Mucosa of descending colon (tissue), 3 donors: ENCODE measurements around the gene DNAH9. TPM values are rescaled to one million over a fixed set of nuclear protein-coding genes. Genes with fewer than 3 reads are reported as not detected.
"Not testable (repeated sequence)": the region's sequence is repeated elsewhere in the genome, so short reads cannot be mapped to it uniquely, and the experiment has no call there.

ENCODE experiments used
- ATAC-seq: fragments of 200-7000 bp; cut with Tn5 transposase; one replicate; pipeline ENCODE4 v1.9.1; 2020; ENCODE audit warnings: mild to moderate bottlenecking, moderate library complexity
- DNase-seq, 3 donors: peaks; one replicate each; pipeline ENCODE4 v3.0.0-alpha.2; 2020
- H3K36me3 ChIP-seq: fragments of 200-600 bp; one replicate; pipeline ENCODE4 v1.8.0; 2021; ENCODE audit warnings: low read depth, mild to moderate bottlenecking
- H3K4me1 ChIP-seq: fragments of 200-600 bp; one replicate; pipeline ENCODE4 v1.8.0; 2021; ENCODE audit warnings: low read depth, mild to moderate bottlenecking
- H3K4me3 ChIP-seq: fragments of 200-600 bp; one replicate; pipeline ENCODE4 v1.8.0; 2021; ENCODE audit warnings: mild to moderate bottlenecking
- H3K9me3 ChIP-seq: fragments of 200-600 bp; one replicate; pipeline ENCODE4 v1.8.0; 2021; ENCODE audit warnings: mild to moderate bottlenecking
- intact Hi-C, 2 donors: fragments of 100-400 bp; cut with DNase I in 1 of 2; cut with micrococcal nuclease in 1 of 2; formaldehyde crosslinking; loops; one replicate each; pipeline versions ENCODE4 v1.11.0 to v1.11.1; 2022; cut with DNase I, micrococcal nuclease
- total RNA-seq, 3 donors: library from RNA; stranded (reverse); fragmentation: NEBNext Ultra II Directional in 2 of 3; extraction: Animal tissue kit (Norgen Biotek cat#: 25700) in 2 of 3; gene quantifications; one replicate each; pipeline versions ENCODE4 v1.2.1 to v1.2.4, GENCODE V29; 2021 to 2023
- TF ChIP-seq, protein P1 (sequence below): fragments of 200-600 bp; IDR thresholded peaks from one replicate; pipeline ENCODE4 v1.8.0; 2022; ENCODE audit warnings: antibody characterized with exemption, mild to moderate bottlenecking
- donor health status: DM: no; HTN: no; CAD: no; lungs with moderate emphysema.
- donor health status: DM: no; HTN: no; CAD: no.
- donor health status: DM: no; HTN: yes; CAD: no.

The DNAH9 gene
- total RNA-seq, 3 donors from 2014 or later, result 0.41 to 1.5 (median 0.79) TPM

GRCh38 chr17:11950771-11951519 is 352.7 kb downstream of the DNAH9 start:
- Histone ChIP-seq H3K4me1 (no peaks in the 10 kb centered on the region), H3K9me3 (peaks cover 13% of the 10 kb centered on the region), H3K36me3 (no peaks in the 10 kb centered on the region), H3K4me3 (no peak overlapping the region)
- ATAC-seq, result no peak
- no peak for DNase-seq
- intact Hi-C loops, result no loop called here
- TF ChIP-seq, protein P1, sequence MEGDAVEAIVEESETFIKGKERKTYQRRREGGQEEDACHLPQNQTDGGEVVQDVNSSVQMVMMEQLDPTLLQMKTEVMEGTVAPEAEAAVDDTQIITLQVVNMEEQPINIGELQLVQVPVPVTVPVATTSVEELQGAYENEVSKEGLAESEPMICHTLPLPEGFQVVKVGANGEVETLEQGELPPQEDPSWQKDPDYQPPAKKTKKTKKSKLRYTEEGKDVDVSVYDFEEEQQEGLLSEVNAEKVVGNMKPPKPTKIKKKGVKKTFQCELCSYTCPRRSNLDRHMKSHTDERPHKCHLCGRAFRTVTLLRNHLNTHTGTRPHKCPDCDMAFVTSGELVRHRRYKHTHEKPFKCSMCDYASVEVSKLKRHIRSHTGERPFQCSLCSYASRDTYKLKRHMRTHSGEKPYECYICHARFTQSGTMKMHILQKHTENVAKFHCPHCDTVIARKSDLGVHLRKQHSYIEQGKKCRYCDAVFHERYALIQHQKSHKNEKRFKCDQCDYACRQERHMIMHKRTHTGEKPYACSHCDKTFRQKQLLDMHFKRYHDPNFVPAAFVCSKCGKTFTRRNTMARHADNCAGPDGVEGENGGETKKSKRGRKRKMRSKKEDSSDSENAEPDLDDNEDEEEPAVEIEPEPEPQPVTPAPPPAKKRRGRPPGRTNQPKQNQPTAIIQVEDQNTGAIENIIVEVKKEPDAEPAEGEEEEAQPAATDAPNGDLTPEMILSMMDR, result no peak

DNA sequence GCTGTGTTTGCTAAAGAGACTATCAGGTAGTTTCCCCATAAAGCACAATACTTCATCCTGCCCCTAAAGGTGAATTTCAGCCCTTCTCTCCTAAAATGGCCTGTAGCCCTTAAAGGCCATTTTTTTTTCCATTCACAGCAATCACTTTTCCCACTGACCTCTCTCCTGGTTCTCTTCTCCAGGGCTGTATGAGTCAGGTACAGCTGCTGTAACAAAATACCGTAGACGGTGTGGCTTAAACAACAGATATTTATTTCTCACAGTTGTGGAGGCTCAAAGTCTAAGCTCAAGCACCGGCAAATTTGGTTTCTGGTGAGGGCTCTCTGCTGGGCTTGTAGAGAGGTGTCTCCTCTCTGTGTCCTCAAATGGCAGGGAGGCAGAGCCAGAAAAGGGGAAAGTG is 354.3 kb downstream of the DNAH9 start:
- ATAC-seq (no peak), DNase-seq (no peak)
- H3K4me3 ChIP-seq, result no peak overlapping the region
- intact Hi-C loops, result no loop called here
- no peaks in the 10 kb centered on the region for H3K36me3 ChIP-seq
- H3K9me3 ChIP-seq, result peaks cover 13% of the 10 kb centered on the region
- TF ChIP-seq, protein P1, result no peak
- H3K4me1 ChIP-seq, result no peaks in the 10 kb centered on the region

GRCh38 chr17:11953924-11954323 is 355.7 kb downstream of the DNAH9 start:
- no peaks in the 10 kb centered on the region for H3K4me1 ChIP-seq
- TF ChIP-seq, protein P1, result no peak
- ATAC-seq (no peak), DNase-seq (no peak)
- H3K9me3 ChIP-seq, result peaks cover 13% of the 10 kb centered on the region
- H3K4me3 ChIP-seq, result no peak overlapping the region
- intact Hi-C loops, result no loop called here
- H3K36me3 ChIP-seq, result no peaks in the 10 kb centered on the region

DNA sequence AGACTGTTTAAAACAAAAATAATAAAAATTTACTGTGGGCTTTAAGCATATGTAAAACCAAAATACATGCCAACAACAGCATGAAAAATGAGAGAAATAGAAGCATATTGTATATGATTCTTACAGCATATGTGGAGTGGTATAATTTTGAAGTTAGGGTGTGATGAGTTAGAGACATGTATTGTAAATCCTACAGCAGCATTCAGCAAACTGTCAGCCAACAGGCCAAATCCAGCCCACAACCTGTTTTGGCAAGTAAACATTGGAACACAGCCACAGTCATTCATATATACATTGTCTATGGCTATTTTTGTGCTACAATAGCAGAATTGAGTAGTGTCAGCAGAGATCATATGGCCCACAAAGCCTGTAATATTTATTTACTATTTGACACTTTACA is 356.7 kb downstream of the DNAH9 start:
- TF ChIP-seq, protein P1, result no peak
- DNase-seq, result no peak
- no peak for ATAC-seq
- Histone ChIP-seq H3K4me3 (no peak overlapping the region), H3K4me1 (no peaks in the 10 kb centered on the region), H3K9me3 (peaks cover 13% of the 10 kb centered on the region), H3K36me3 (no peaks in the 10 kb centered on the region)
- intact Hi-C loops, result no loop called here

- peaks cover 25% of the 10 kb centered on the region for H3K9me3 ChIP-seq
- no peaks in the 10 kb centered on the region for H3K36me3 ChIP-seq
- DNase-seq (no peak), ATAC-seq (no peak)
- TF ChIP-seq, protein P1, result no peak
- H3K4me1 ChIP-seq, result no peaks in the 10 kb centered on the region
- intact Hi-C loops, result no loop called here
- no peak overlapping the region for H3K4me3 ChIP-seq
These were observed 371.3 kb downstream of the DNAH9 start for GRCh38 chr17:11969565-11969964.

- H3K9me3 ChIP-seq, H3K4me1 ChIP-seq, H3K4me3 ChIP-seq, ATAC-seq, intact Hi-C loops, H3K36me3 ChIP-seq, DNase-seq: not testable (repeated sequence)
These were observed 374.5 kb downstream of the DNAH9 start for GRCh38 chr17:11972741-11973140.
